Parathyroid adenoma (tissue), 2 donors: Measurements from ENCODE around the gene SNTG2.

ENCODE experiments used
- H2AFZ ChIP-seq: fragments of 300-600 bp; sonication (generic); one replicate; pipeline ENCODE4 v1.7.0; 2017; ENCODE audit warnings: antibody characterized with exemption, mild to moderate bottlenecking
- H3K27ac ChIP-seq: fragments of 300-600 bp; sonication (generic); one replicate; pipeline ENCODE4 v1.7.0; 2017
- H3K27me3 ChIP-seq: fragments of 300-600 bp; sonication (generic); one replicate; pipeline ENCODE4 v1.7.0; 2017; ENCODE audit warnings: low read length; ENCODE audit not compliant: control insufficient read depth, insufficient read depth
- H3K36me3 ChIP-seq: fragments of 300-600 bp; sonication (generic); one replicate; pipeline ENCODE4 v1.7.0; 2017; ENCODE audit warnings: low read length; ENCODE audit not compliant: control insufficient read depth, insufficient read depth
- H3K4me1 ChIP-seq: fragments of 300-600 bp; sonication (generic); one replicate; pipeline ENCODE4 v1.7.0; 2017; ENCODE audit warnings: control low read depth
- H3K4me2 ChIP-seq: fragments of 300-600 bp; sonication (generic); one replicate; pipeline ENCODE4 v1.7.0; 2017; ENCODE audit warnings: low read length
- H3K4me3 ChIP-seq: fragments of 300-600 bp; sonication (generic); one replicate; pipeline ENCODE4 v1.7.0; 2017; ENCODE audit warnings: low read depth, low read length
- H3K79me2 ChIP-seq: fragments of 300-600 bp; sonication (generic); one replicate; pipeline ENCODE4 v1.7.0; 2017; ENCODE audit warnings: control low read depth
- H3K9ac ChIP-seq: fragments of 300-600 bp; sonication (generic); one replicate; pipeline ENCODE4 v1.7.0; 2017; ENCODE audit warnings: mild to moderate bottlenecking
- H3K9me3 ChIP-seq: fragments of 300-600 bp; sonication (generic); one replicate; pipeline ENCODE4 v1.7.0; 2017; ENCODE audit warnings: low read length; ENCODE audit not compliant: control insufficient read depth
- TF ChIP-seq, protein P1 (sequence below): fragments of 300-600 bp; sonication (generic); IDR thresholded peaks from one replicate; pipeline ENCODE4 v1.7.0; 2017; ENCODE audit warnings: antibody characterized with exemption, mild to moderate bottlenecking
- donor health status: primary hyperparathyroidism.

SNTG2 gene

DNA sequence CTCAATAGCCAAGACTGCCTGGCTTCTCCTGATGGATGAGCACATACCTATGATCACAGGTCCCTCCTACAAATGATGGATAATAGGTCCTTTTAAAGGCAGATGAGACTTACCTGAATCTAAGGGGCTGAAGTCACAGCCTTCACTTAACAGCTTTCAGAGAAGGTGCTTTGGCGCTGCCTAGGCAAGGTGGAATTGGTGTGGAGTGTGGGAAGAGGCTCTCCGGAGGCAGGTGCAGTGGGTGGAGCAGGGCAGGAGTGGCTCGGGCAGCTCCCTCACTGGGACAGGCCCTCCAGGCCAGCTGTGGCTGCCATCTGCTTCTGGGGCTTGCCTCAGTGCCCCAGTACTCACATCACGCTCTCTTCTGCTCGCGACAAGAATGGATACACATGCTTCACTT is 363.6 kb downstream of the SNTG2 start:
- H3K27me3 ChIP-seq = no peaks in the 10 kb centered on the region
- no peak overlapping the region for H3K9ac ChIP-seq
- H3K27ac ChIP-seq = no peak overlapping the region

DNA sequence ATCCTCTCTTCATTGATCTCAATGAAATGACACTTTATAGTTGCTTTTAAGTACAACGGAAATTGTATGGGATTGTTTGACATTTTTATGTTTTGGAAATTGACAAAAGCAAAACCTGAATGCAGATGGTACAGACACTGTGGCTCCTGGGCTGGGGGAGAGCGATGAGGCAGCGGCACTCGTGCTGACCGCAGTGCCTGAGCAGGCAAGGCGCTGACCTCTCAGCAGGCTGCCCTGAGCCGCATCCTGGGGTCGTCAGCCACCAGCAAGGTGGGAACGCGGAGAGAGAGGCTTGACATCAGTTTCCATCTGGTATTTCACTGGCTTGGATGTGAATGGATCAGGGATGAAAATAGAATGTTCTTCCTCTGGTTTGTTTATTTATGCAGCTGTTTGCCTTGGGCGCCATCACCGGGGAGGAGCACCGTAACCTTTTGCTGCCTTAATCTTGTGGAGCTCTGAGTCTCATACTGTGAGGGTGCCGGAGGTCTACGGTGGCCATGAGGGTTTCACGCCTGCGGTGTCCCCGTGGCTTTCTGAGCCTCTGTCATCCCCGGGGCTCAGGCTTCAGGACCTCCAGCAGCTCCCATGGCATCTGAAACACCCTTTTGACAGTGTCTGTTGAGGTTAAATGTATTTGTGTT is 367.8 kb downstream of the SNTG2 start:
- H3K36me3 ChIP-seq = no peaks in the 10 kb centered on the region

More for the DNA sequence above, 363.6 kb downstream of the SNTG2 start:
- TF ChIP-seq, protein P1, sequence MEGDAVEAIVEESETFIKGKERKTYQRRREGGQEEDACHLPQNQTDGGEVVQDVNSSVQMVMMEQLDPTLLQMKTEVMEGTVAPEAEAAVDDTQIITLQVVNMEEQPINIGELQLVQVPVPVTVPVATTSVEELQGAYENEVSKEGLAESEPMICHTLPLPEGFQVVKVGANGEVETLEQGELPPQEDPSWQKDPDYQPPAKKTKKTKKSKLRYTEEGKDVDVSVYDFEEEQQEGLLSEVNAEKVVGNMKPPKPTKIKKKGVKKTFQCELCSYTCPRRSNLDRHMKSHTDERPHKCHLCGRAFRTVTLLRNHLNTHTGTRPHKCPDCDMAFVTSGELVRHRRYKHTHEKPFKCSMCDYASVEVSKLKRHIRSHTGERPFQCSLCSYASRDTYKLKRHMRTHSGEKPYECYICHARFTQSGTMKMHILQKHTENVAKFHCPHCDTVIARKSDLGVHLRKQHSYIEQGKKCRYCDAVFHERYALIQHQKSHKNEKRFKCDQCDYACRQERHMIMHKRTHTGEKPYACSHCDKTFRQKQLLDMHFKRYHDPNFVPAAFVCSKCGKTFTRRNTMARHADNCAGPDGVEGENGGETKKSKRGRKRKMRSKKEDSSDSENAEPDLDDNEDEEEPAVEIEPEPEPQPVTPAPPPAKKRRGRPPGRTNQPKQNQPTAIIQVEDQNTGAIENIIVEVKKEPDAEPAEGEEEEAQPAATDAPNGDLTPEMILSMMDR = no peak
- no peaks in the 10 kb centered on the region for H3K9me3 ChIP-seq
- H3K4me1 ChIP-seq = no peaks in the 10 kb centered on the region
- H3K79me2 ChIP-seq = no peaks in the 10 kb centered on the region
- no peak overlapping the region for H3K4me3 ChIP-seq
- no peaks in the 10 kb centered on the region for H3K36me3 ChIP-seq
- no peak overlapping the region for H3K4me2 ChIP-seq
- no peak overlapping the region for H2AFZ ChIP-seq

DNA sequence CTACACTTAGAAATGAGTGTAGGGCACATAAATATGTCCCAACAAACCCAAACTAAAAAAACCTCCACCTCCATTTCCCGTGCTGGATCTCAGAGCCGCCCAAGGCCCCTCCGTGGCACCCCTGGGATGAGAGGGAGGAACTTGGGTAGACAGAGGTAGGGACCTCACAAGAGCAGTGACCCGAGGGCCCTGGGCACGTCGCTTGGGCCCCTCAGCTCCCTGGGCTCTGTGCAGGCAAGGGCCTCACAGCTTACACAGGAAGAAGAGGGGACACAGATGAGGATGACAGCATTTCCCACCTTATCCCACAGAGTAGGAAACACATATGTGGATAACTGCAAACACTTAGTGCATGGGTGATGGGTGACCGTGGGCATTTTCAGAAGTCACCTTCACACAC is 368.7 kb downstream of the SNTG2 start:
- no peak overlapping the region for H3K4me2 ChIP-seq
- no peaks in the 10 kb centered on the region for H3K36me3 ChIP-seq
- H3K4me3 ChIP-seq = no peak overlapping the region
- no peak overlapping the region for H2AFZ ChIP-seq
- no peaks in the 10 kb centered on the region for H3K4me1 ChIP-seq
- H3K9me3 ChIP-seq = no peaks in the 10 kb centered on the region
- no peaks in the 10 kb centered on the region for H3K27me3 ChIP-seq
- TF ChIP-seq, protein P1 = no peak
- H3K9ac ChIP-seq = no peak overlapping the region
- no peaks in the 10 kb centered on the region for H3K79me2 ChIP-seq
- H3K27ac ChIP-seq = no peak overlapping the region

More for the DNA sequence above, 367.8 kb downstream of the SNTG2 start:
- H3K27ac ChIP-seq = no peak overlapping the region
- TF ChIP-seq, protein P1 = no peak
- H3K4me2 ChIP-seq = no peak overlapping the region
- no peak overlapping the region for H3K9ac ChIP-seq
- H3K79me2 ChIP-seq = no peaks in the 10 kb centered on the region
- H3K27me3 ChIP-seq = no peaks in the 10 kb centered on the region
- H3K4me3 ChIP-seq = no peak overlapping the region
- no peak overlapping the region for H2AFZ ChIP-seq
- H3K9me3 ChIP-seq = no peaks in the 10 kb centered on the region
- H3K4me1 ChIP-seq = no peaks in the 10 kb centered on the region

DNA sequence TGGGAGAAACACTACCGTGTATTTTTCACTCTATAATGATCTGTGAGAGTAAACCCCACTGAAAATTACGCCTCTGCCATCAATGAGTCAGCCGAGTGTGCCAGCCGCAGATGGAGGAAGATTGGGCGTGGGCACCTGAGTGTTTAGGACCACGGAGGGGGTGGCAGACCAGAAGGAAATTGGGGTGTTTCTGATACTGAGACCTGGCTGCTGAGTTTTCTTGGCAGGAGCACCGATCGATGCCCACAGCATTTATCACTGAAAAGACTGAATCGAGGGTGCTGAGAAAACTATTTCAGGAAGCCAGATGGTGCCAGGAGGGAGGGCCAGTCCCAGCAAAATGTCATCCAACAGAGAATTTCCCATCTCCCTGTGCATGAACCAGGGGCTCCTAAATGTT is 370.7 kb downstream of the SNTG2 start:
- H3K79me2 ChIP-seq = no peaks in the 10 kb centered on the region
- TF ChIP-seq, protein P1 = no peak
- H2AFZ ChIP-seq = no peak overlapping the region
- no peak overlapping the region for H3K4me2 ChIP-seq
- H3K27me3 ChIP-seq = no peaks in the 10 kb centered on the region
- H3K4me1 ChIP-seq = no peaks in the 10 kb centered on the region
- no peak overlapping the region for H3K27ac ChIP-seq
- H3K9me3 ChIP-seq = no peaks in the 10 kb centered on the region
- no peak overlapping the region for H3K4me3 ChIP-seq
- no peaks in the 10 kb centered on the region for H3K36me3 ChIP-seq
- no peak overlapping the region for H3K9ac ChIP-seq

DNA sequence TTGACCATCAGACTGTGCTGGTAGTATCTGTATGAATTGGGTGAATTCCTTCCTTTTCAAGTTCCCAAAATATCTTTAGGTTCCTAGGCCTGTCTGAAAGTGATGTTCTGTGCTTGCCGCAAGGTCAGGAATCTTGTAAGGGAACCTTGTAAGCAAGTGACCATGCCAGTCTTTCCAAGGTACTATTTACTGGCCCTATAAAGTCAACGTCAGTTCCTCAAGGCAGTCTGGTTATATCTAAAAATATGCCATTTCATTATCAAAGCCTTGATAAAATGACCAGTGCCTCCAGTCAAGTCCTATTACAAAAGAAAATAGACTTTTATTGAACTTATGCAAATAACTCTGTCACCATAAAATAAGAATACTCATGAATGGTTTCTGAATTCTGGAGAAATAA is 374.2 kb downstream of the SNTG2 start:
- Histone ChIP-seq H3K27me3 (no peaks in the 10 kb centered on the region), H3K9me3 (no peaks in the 10 kb centered on the region), H2AFZ (no peak overlapping the region), H3K4me1 (no peaks in the 10 kb centered on the region), H3K4me2 (no peak overlapping the region), H3K79me2 (no peaks in the 10 kb centered on the region), H3K9ac (no peak overlapping the region), H3K4me3 (no peak overlapping the region), H3K36me3 (no peaks in the 10 kb centered on the region), H3K27ac (no peak overlapping the region)
- TF ChIP-seq, protein P1 = no peak
